ENCODE results near the gene WEE1.

- no peak for TF ChIP-seq POLR2A (IDR thresholded peaks at IDR 0.05; ENCODE audit: extremely low read depth, insufficient read length)
- no peak for TF ChIP-seq CTCF (IDR thresholded peaks at IDR 0.05; ENCODE audit: low read depth, low read length)
- TF ChIP-seq MAX (IDR thresholded peaks at IDR 0.05; ENCODE audit: low read depth, low read length), result no peak
Observed at GRCh38 chr11:9596926-9597464, 23.5 kb downstream of the WEE1 start.
